Astrocyte of the cerebellum (primary cell): ENCODE measurements around the gene SH3BP2.

Experiments used
- DNase-seq: peaks from one replicate; pipeline ENCODE4 v3.0.0-alpha.2; 2011; ENCODE audit warnings: low read depth
- H3K4me3 ChIP-seq: 2 replicates; pipeline ENCODE4 v1.5.1; 2011; ENCODE audit warnings: mild to moderate bottlenecking, low read depth, low read length, moderate library complexity
- in situ Hi-C: cut with HindIII; loops from 2 replicates; pipeline ENCODE4 v1.10.0; 2017; ENCODE audit warnings: low sequenced_read_pairs
- TF ChIP-seq, protein P1 (sequence below): IDR thresholded peaks from 2 replicates; pipeline ENCODE4 v1.5.1; 2012; ENCODE audit warnings: low read length, low read depth, moderate library complexity, mild to moderate bottlenecking; ENCODE audit errors: missing control alignments

Gene SH3BP2

DNA sequence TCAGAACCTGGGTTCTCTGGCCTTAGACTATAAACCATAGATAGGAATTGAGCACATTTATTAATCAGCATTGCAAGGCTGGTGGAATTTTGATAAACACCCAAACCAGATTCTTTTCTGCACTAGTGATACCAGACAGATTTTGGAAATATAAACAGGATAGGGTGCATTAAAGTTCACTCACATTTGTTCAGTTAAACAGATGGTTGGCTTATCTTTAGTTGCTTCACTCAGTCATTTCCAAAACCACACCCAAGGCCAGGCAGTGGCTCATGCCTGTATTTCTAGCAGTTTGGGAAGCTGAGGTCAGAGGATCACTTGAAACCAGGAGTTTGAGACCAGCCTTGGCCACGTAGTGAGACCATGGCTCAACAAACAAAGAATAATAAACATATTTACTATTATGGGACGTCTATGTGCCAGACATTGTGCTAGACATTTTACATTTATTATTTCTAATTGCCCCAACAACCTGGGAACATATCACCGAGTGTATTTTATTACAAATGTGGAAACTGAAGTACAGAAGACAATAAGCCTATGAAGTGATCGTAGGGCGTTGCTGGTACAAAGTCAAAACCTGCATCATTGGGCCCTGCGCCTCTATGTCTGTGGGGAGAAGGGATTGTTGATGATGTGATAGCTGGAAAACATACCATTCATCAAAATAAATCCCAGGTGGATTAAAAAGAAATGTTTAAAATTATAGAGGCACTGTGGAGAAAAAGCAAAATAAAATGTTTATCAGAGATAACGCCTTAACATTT lies 65.7 kb downstream of the SH3BP2 start:
- TF ChIP-seq, protein P1, sequence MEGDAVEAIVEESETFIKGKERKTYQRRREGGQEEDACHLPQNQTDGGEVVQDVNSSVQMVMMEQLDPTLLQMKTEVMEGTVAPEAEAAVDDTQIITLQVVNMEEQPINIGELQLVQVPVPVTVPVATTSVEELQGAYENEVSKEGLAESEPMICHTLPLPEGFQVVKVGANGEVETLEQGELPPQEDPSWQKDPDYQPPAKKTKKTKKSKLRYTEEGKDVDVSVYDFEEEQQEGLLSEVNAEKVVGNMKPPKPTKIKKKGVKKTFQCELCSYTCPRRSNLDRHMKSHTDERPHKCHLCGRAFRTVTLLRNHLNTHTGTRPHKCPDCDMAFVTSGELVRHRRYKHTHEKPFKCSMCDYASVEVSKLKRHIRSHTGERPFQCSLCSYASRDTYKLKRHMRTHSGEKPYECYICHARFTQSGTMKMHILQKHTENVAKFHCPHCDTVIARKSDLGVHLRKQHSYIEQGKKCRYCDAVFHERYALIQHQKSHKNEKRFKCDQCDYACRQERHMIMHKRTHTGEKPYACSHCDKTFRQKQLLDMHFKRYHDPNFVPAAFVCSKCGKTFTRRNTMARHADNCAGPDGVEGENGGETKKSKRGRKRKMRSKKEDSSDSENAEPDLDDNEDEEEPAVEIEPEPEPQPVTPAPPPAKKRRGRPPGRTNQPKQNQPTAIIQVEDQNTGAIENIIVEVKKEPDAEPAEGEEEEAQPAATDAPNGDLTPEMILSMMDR, result no peak
- DNase-seq, result no peak
- no peak overlapping the region for H3K4me3 ChIP-seq
- in situ Hi-C loops, result no loop called here

DNA sequence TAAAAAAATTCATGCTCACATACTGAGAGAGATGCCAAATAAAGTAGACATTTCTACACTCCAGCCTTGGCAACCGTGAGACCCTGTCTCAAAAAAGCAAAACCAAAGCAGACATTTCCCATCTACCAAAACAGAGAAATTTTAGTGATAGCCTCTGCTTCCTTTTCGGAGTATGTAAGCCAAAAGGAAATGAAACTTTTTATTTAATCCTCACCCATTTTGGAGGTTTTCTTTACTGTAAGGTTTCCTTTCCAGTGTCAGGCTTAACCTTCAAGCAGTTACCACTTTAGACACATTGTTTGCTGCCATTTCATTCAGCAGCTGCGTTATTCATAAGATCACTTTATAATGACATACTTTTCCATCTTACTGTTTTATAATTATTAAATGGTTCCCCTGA lies 66.6 kb downstream of the SH3BP2 start:
- DNase-seq, result no peak
- H3K4me3 ChIP-seq, result no peak overlapping the region
- in situ Hi-C loops, result no loop called here
- TF ChIP-seq, protein P1, result no peak

DNA sequence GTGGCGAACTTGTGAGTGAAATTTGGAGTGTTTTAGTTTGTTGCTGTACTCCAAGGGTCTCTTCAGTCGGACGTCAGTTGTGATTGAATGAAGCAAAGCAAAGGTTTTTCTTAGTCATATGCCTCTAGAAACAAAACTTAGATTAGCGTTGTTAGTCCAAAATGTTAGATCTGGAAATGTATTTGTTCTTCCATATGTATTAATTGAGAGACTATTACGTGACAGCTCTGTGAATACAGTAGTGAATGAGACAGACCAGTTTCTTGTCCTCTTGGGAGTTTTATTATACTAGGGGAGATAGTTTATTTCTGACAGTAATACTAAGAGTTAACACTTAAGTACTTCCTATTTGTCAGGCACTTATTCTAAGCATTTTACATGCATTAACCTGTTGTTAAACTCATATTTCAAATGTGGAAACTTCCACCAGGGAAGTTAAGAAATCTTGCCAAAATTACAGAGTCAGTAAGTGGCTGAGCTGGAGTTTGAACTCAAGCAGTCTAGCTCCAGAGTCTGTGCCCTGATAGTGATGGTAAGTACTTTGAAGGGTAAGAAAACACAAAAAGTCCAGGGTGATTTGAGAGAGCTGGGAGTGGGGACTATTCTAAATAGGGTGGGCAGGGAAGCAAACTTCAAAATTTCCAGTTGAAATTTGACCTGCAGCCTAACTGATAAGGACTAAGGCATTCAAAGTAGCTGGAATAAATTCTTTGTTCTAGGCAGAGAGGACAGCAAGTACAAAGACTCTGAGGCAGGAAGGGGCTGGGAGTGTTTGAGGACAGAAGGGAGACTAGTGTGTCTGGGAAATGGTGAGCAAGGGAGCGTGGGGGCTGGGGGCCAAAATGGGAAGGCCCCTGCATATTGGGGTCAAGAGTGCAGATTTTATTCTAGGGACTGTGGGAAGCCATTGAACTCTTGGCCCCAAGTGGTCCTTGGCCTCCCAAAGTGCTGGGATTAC lies 67.8 kb downstream of the SH3BP2 start:
- no peak overlapping the region for H3K4me3 ChIP-seq
- TF ChIP-seq, protein P1, result no peak
- in situ Hi-C loops, result no loop called here
- no peak for DNase-seq

DNA sequence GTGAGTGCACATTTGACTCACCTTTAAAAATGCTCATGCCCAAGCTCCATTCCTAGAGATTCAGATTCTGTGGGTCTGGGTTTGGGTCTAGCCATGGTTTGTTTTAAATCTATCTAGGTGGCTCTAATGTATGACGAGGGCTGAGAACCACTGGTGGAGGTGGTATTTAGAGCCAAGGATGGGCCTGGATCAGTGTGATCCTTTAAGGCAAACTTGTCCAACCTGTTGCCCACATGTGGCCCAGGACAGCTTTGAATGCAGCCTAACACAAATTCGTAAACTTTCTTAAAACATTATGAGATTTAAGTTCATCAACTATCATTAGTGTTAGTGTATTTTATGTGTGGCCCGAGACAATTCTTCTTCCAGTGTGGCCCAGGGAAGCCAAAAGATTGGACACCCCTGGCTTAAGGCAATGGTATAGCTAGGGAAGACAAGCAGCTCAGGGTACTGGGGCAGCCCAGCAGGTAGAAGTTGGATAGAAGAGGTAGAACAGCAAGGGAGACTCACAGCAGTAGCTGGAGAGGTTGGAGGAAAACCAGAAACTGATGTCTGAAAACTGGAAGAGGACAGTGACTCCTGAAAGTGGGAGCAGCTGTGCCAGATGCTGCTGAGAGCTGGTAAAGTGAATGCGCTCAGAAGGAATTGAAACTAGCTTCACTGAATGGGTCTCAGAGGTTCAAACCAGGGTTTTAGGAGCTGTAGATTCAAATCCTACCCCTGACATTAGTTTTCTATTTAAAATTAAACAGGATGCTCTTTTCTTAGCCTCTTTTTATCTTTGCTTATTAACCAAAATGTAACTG lies 68.9 kb downstream of the SH3BP2 start:
- TF ChIP-seq, protein P1, result no peak
- no peak for DNase-seq
- in situ Hi-C loops, result no loop called here
- H3K4me3 ChIP-seq, result no peak overlapping the region

DNA sequence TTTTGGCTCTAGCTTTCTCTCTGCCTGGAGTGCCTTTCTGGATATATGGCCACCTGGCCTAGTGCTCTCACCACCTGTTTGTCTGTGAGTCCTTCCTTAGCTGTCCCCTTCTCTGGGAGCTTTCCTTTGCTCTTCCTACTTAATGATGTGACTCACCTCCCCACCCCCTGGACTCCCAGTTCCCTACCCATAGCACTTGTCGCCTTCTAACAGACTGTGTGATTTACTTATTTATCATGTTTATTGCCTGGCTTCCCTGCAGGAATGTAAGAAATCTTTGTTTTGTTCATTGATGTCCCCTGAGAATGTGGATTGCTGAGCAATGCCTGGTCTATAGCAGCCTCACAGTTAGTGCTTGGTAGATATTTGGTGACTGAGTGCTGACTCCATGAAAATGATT lies 69.6 kb downstream of the SH3BP2 start:
- TF ChIP-seq, protein P1, result no peak
- in situ Hi-C loops, result no loop called here
- DNase-seq, result no peak
- H3K4me3 ChIP-seq, result no peak overlapping the region

DNA sequence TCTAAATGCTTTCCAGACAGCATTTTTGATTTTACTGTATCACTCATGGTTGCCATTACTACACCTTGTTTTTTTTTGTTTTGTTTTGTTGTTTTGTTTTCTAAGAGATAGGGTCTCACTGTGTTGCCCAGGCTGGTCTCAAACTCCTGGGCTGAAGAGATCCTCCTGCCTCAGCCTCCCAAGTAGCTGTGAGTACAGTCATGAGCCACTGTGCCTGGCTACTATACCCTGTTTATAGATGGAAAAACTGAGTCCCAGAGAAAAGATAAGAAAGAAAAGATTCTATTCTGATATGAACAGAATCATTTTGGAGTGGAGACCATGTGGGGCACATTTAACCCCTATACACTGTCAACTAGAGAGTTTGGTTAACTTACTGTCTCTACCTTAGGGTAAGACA lies 70.8 kb downstream of the SH3BP2 start:
- TF ChIP-seq, protein P1, result no peak
- DNase-seq, result no peak
- in situ Hi-C loops, result no loop called here
- H3K4me3 ChIP-seq, result no peak overlapping the region
